Right lobe of liver (tissue), 4 donors: ENCODE results near the gene ENOX1.

Experiments used
- POLR2A ChIP-seq: fragments of 450-650 bp; IDR thresholded peaks from one replicate; pipeline ENCODE4 v1.6.1; 2017; ENCODE audit warnings: antibody characterized with exemption, mild to moderate bottlenecking
- TF ChIP-seq, protein P1 (sequence below), 4 donors: fragments of 200-600 bp in 3 of 4; fragments of 450-650 bp in 1 of 4; IDR thresholded peaks; one replicate each; pipeline versions ENCODE4 v1.5.1 to v1.8.0; 2016 to 2022; ENCODE audit warnings: antibody characterized with exemption in 4 of 4, mild to moderate bottlenecking in 2 of 4
- donor health status: DM: no; HTN: no; CAD: no.
- donor health status: DM: no; HTN: no; CAD: no.
- donor health status: DM: no; HTN: yes; CAD: no.

- TF ChIP-seq, protein P1, sequence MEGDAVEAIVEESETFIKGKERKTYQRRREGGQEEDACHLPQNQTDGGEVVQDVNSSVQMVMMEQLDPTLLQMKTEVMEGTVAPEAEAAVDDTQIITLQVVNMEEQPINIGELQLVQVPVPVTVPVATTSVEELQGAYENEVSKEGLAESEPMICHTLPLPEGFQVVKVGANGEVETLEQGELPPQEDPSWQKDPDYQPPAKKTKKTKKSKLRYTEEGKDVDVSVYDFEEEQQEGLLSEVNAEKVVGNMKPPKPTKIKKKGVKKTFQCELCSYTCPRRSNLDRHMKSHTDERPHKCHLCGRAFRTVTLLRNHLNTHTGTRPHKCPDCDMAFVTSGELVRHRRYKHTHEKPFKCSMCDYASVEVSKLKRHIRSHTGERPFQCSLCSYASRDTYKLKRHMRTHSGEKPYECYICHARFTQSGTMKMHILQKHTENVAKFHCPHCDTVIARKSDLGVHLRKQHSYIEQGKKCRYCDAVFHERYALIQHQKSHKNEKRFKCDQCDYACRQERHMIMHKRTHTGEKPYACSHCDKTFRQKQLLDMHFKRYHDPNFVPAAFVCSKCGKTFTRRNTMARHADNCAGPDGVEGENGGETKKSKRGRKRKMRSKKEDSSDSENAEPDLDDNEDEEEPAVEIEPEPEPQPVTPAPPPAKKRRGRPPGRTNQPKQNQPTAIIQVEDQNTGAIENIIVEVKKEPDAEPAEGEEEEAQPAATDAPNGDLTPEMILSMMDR (IDR thresholded peaks at IDR 0.05): no peak
- no peak for TF ChIP-seq POLR2A
Observed at GRCh38 chr13:43238341-43239083, 548.3 kb downstream of the ENOX1 start.
